ENCODE measurements around the gene GNG12.

GNG12 gene

DNA sequence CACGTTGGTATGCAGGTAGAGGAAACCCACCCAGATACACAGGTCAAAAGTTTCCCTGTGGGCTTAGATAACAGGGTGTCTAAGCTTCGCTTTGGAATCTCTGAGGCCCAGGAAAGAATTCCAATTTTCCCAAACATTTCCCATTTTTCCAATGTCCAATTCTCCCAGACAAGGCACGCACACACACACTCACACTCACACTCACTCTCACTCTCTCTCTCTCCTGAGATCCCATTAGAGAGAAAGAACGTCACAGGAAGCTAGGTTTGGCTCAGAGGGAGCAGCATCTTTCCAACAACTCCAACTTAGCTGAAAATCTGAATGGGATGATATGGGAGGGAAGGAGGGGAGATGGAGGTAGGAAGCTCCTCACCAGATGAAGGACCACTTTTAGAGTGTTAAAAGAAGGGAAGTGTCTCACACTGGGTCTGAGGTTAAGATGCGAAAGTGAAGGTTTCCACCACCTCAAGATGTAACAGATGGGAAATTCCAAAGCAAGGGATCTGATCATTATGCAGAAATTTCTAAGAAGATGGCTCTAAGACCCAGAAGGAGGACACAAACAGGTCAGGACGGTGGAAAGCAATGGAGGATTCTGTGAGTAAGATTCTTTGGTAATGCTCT, 63.5 kb downstream of the GNG12 start:
- Mint-ChIP-seq H3K36me3 (ENCODE audit: low read depth) (no peaks in the 10 kb centered on the region), H3K27ac (no peak overlapping the region), H3K4me1 (ENCODE audit: low read depth) (peaks cover 12% of the 10 kb centered on the region), H3K4me3 (no peak overlapping the region), H3K9me3 (no peaks in the 10 kb centered on the region), H3K27me3 (peaks cover 60% of the 10 kb centered on the region)
- no peak for DNase-seq

DNA sequence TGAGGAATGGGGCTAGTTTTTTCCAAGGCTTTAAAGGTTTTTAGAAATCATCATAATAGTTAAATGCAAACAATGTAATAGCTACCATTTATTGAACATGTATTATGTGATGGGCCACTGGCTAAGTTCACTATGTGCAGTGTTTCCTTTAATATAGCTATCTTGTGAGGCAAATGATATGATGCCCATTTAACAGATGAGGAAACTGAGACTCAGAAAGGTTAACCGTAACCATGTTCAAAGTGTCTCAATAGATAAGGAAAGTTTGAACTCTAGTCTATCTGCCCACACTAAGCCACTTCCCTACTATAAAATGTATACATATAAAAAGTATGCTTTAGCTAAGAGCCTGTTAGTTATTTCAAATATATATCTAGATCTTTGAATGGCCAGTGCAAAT, 64.8 kb downstream of the GNG12 start:
- H3K36me3 Mint-ChIP-seq (ENCODE audit: low read depth), result no peaks in the 10 kb centered on the region
- peaks cover 61% of the 10 kb centered on the region for H3K27me3 Mint-ChIP-seq
- peaks cover 12% of the 10 kb centered on the region for H3K4me1 Mint-ChIP-seq (ENCODE audit: low read depth)
- no peak for DNase-seq
- no peak overlapping the region for H3K27ac Mint-ChIP-seq
- H3K4me3 Mint-ChIP-seq, result no peak overlapping the region
- no peaks in the 10 kb centered on the region for H3K9me3 Mint-ChIP-seq

DNA sequence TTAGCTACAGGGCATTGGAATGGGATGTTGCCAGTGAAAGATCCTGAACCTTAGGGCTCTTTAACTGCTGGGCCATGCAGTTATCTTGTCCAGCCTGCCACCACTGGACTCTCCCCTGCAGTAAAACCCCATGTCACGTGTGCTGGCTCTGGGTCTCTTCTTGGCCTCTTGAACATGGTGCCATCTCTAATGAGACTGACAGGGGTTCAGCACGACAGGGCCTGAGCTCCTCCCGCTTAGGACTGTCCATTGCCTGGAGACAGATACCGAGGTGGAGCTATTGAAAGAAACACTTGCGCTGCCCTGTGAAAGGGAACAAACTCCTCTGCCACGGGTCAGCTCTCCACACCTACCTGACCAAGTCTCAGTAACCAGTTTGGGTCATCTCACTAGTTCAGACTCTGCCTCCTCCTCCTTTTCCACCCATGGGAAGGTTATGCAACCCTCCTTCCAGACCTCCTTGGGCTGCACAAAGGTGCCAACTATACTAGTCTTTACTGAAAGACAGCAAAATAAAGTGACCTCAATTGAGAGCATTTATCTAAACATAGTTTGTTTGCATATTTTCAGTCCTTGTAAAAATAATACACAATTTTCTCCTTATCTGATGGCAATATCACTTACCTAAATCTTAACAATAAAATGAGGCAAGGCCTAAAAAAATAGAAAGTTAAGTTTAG, 66.0 kb downstream of the GNG12 start:
- Mint-ChIP-seq H3K4me1 (ENCODE audit: low read depth) (peaks cover 12% of the 10 kb centered on the region), H3K4me3 (no peak overlapping the region), H3K36me3 (ENCODE audit: low read depth) (no peaks in the 10 kb centered on the region), H3K27me3 (peaks cover 58% of the 10 kb centered on the region), H3K9me3 (no peaks in the 10 kb centered on the region), H3K27ac (no peak overlapping the region)
- DNase-seq, result no peak

DNA sequence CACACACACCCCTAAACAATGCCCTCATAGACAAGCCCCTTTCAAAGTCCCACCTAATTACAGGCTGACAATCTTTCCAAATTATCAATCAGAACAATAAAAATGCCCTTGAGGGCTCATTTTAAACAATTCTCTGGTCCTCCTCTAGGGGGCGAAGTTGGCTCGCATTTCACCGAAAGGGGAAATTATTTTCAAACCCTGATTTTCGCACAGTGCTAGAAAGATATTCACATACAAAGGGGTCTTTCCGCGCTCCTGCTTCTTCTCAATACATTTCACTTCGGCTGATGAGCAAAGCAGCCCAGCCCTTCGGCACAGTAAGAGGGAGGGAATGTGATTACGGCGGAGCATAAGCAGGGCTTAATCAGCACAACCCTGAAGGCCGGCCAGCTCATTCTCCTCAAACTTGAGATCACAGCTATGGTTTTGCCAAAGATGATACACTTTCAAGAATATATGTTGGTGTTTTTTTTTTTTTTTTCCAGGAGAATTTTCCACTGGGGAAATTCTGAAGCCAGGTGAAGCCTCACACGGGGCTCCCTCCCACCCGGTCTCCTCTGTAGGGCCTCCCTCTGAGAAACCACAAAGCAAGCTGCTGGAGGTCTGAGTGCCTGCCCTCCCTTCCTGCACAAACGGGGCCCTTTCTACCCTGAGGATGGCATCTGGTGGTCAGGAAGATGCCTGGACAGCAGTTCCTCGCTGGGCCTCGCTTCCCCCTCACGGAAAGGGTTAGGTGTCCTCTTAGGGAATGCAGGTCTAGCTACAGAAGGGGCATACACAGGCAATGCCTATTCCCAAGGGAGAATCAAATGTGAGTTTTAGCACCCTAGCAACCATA, 66.9 kb downstream of the GNG12 start:
- Mint-ChIP-seq H3K4me1 (ENCODE audit: low read depth) (peaks cover 12% of the 10 kb centered on the region), H3K27ac (no peak overlapping the region), H3K36me3 (ENCODE audit: low read depth) (no peaks in the 10 kb centered on the region), H3K27me3 (peaks cover 57% of the 10 kb centered on the region), H3K4me3 (no peak overlapping the region), H3K9me3 (no peaks in the 10 kb centered on the region)
- peak; percentile 43 for DNase-seq

DNA sequence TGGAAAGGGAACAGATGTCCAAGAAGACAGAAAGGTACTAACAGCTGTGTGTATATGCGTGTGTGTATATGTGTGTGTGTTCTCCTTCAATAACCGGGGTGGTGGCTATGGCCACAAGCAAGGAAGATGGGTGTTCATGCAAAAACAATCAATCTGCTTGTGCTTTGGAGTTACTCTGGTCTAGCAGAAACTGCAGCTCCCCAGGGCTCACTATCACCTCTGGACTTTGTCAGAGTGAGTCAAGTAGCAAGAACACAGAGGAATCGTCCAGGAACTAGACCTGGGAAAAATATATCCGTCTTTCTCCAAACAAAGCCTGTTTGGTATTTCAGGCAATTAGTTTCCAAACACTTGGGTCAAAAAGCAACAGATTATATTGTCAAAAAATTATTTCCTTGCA, 68.6 kb downstream of the GNG12 start:
- Mint-ChIP-seq H3K4me1 (ENCODE audit: low read depth) (peaks cover 7% of the 10 kb centered on the region), H3K9me3 (no peaks in the 10 kb centered on the region), H3K27ac (no peak overlapping the region), H3K4me3 (no peak overlapping the region), H3K27me3 (peaks cover 54% of the 10 kb centered on the region), H3K36me3 (ENCODE audit: low read depth) (no peaks in the 10 kb centered on the region)
- no peak for DNase-seq

DNA sequence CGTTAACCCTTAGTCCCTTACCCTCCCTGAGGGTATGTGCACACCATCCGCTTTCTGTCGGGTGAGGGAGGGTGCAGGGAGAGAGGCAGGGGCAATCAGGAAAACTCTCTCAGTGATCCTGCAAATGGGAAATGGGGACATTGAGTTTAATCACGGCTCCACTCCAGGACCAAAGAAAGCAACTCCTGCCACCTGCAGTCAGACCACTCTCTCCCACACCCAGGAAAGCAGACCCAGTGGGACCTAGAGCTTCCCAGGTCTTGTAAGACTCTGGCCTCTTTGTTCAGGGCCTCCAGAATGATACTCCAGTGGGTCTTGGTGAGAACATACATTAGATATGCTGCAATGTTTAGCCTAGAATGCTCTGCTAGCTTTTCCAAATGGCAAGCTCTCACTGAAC, 71.5 kb downstream of the GNG12 start:
- no peak overlapping the region for H3K27ac Mint-ChIP-seq
- H3K36me3 Mint-ChIP-seq (ENCODE audit: low read depth), result no peaks in the 10 kb centered on the region
- no peak for DNase-seq
- no peak overlapping the region for H3K4me3 Mint-ChIP-seq
- peaks cover 6% of the 10 kb centered on the region for H3K4me1 Mint-ChIP-seq (ENCODE audit: low read depth)
- H3K9me3 Mint-ChIP-seq, result no peaks in the 10 kb centered on the region
- H3K27me3 Mint-ChIP-seq, result peaks cover 38% of the 10 kb centered on the region

DNA sequence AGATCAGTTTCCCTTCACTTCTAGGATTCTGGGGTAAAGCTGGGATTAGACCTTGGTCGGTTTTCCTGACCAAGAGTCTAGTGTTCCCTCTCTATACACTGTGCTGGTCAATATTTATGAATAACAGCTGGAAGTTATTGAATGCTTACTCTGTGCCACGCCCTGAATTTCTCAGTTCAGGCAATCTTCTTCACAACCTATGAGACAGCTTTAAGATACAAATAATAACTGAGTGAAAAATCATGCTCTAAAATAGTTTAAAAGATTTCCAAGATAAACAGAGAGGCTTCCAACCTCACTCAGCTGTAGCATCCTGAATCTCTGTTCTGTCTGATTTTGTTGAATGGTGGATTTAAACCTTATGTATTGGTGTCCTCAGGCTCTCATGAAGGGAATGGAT, 72.2 kb downstream of the GNG12 start:
- no peaks in the 10 kb centered on the region for H3K36me3 Mint-ChIP-seq (ENCODE audit: low read depth)
- H3K27ac Mint-ChIP-seq, result no peak overlapping the region
- peaks cover 2% of the 10 kb centered on the region for H3K4me1 Mint-ChIP-seq (ENCODE audit: low read depth)
- H3K9me3 Mint-ChIP-seq, result no peaks in the 10 kb centered on the region
- DNase-seq, result no peak
- H3K27me3 Mint-ChIP-seq, result peaks cover 33% of the 10 kb centered on the region
- no peak overlapping the region for H3K4me3 Mint-ChIP-seq

DNA sequence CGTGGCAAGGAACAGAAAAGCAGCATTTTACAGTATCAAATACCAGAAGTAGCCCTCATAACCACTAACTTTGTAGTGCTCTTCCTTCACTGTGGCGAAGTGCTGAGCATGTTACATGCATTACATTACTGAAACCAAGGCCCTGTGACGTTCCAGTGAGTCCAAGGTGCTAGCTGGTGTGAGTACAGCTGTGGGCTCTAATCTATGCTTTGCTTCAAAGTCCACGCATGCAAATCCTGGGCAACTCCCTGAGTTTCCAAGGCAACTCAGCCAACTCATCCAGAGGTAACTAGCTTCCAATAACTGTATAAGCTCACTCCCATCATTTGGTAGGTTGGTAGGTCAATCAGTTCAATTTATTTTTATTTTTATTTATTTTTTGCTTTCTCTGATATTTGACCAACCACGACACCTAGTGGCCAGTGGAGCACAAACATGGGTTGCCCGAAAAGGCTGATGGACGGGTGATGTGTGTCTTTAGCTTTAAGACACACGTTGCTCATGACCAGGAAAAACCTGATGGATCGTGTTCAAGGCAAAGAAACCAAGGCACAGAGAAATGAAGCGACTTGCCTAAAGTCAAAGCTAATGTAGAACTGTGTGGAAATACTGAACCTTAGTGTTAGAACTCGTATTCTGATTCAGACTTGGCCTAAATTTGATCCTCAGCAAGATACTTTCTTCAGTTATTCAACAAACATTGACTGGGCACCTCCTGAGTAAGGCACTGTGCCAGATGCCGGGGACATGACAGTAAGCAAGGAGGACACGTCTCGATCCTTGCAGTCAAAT, 73.0 kb downstream of the GNG12 start:
- no peak overlapping the region for H3K4me3 Mint-ChIP-seq
- H3K27ac Mint-ChIP-seq, result no peak overlapping the region
- DNase-seq, result peak; percentile 63
- H3K9me3 Mint-ChIP-seq, result no peaks in the 10 kb centered on the region
- H3K36me3 Mint-ChIP-seq (ENCODE audit: low read depth), result no peaks in the 10 kb centered on the region
- no peaks in the 10 kb centered on the region for H3K4me1 Mint-ChIP-seq (ENCODE audit: low read depth)
- peaks cover 29% of the 10 kb centered on the region for H3K27me3 Mint-ChIP-seq

DNA sequence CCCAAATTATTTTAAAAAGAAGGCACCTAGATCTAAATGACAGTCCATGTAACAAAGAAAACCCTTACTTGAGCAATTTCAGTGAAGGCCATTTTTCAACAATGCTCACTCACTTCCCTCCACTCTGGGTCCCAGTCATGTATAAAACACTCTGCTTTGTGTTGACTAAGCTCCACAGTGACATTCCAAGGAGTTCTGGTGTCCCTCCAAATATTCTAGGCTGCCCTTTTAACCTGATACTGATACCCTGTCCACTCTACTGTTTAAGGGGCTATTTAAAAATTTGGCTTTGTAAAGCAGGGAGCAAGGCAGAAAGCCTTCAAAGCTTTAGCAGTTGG, 73.6 kb downstream of the GNG12 start:
- Mint-ChIP-seq H3K36me3 (ENCODE audit: low read depth) (no peaks in the 10 kb centered on the region), H3K27ac (no peak overlapping the region), H3K9me3 (no peaks in the 10 kb centered on the region), H3K4me3 (no peak overlapping the region), H3K27me3 (peaks cover 28% of the 10 kb centered on the region), H3K4me1 (ENCODE audit: low read depth) (no peaks in the 10 kb centered on the region)
- DNase-seq, result no peak

DNA sequence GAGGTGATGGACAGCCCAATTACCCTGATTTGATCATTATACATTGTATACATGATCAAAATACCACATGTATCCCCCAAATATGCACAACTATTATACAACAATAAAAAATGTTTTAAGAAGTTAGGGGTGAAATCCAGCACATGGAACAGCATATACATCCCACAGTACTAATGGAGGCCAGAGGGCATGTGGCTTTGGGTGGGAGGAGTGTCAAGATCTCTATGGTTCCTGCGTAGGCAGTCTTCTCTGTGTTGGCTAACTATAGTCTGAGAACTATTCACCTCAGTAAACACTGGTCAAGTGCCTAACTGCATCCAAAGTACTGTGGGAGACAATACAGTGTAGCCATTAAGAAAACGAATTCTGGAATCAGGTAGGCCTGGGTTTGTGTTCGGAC, 74.2 kb downstream of the GNG12 start:
- peaks cover 6% of the 10 kb centered on the region for H3K4me1 Mint-ChIP-seq (ENCODE audit: low read depth)
- DNase-seq, result no peak
- no peak overlapping the region for H3K4me3 Mint-ChIP-seq
- no peaks in the 10 kb centered on the region for H3K9me3 Mint-ChIP-seq
- peaks cover 28% of the 10 kb centered on the region for H3K27me3 Mint-ChIP-seq
- H3K36me3 Mint-ChIP-seq (ENCODE audit: low read depth), result no peaks in the 10 kb centered on the region
- H3K27ac Mint-ChIP-seq, result no peak overlapping the region

DNA sequence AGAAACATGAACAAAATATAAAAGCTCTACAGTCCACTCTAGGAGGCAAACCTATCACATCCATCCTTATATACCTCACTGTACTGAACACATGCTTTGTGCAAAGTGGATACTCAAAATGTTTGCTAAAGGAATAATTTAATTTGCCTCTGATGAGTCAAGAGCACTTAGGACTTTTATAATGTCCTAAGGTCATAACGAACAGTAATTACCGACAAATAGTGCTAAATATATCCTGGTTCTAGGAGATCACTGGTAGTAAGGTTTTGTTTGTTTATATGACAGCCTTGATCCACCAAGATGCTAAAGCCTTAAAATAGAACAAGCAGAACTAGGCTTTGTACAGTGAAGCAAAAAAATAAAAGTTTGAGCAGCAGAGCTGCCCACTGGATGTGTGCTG, 77.6 kb downstream of the GNG12 start:
- Mint-ChIP-seq H3K27me3 (peaks cover 12% of the 10 kb centered on the region), H3K27ac (no peak overlapping the region), H3K36me3 (ENCODE audit: low read depth) (no peaks in the 10 kb centered on the region), H3K4me3 (no peak overlapping the region), H3K4me1 (ENCODE audit: low read depth) (peaks cover 7% of the 10 kb centered on the region), H3K9me3 (no peaks in the 10 kb centered on the region)
- DNase-seq, result no peak

DNA sequence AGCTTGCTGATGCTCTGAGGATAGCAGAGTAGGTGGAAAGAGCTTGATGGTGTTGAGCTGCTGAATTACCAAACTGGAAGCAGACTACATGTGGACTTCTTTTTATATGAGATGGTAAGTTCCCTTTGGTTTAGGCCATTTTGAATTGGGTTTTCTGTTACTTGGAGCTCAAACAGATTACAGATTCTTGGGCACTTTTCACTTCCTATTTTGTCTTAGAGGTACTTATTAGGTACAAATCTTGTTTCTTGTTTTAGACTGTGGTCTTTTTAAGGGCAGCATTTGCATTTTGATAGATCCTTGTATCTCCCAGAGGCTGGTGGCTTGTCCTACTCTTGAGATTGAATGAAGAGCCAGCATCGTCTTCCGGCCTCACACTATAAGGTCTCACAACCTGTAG, 78.1 kb downstream of the GNG12 start:
- Mint-ChIP-seq H3K36me3 (ENCODE audit: low read depth) (no peaks in the 10 kb centered on the region), H3K9me3 (no peaks in the 10 kb centered on the region), H3K27ac (no peak overlapping the region), H3K4me1 (ENCODE audit: low read depth) (peaks cover 9% of the 10 kb centered on the region), H3K27me3 (peaks cover 8% of the 10 kb centered on the region), H3K4me3 (no peak overlapping the region)
- DNase-seq, result no peak

DNA sequence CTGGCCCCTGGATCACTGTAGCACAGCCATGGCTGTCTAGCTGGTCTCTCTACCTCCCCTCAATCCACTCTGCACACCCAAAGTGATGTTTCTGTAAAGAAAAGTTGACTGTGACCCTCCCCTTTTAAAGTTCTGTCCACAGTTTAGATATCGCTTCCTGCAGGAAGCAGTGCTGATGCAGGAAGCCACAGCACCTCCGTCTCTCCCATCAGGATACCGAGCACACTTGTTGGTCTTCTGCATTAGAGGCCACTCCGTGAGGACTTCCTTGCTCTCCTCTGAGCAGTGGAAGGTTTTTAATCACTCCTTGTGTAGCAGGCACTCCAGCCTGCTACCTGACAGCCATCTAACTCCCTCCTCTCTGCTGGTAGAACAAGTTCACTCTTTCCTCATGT, 78.7 kb downstream of the GNG12 start:
- no peak for DNase-seq
- Mint-ChIP-seq H3K27me3 (peaks cover 8% of the 10 kb centered on the region), H3K4me1 (ENCODE audit: low read depth) (peaks cover 15% of the 10 kb centered on the region), H3K36me3 (ENCODE audit: low read depth) (no peaks in the 10 kb centered on the region), H3K9me3 (no peaks in the 10 kb centered on the region), H3K4me3 (no peak overlapping the region), H3K27ac (no peak overlapping the region)

DNA sequence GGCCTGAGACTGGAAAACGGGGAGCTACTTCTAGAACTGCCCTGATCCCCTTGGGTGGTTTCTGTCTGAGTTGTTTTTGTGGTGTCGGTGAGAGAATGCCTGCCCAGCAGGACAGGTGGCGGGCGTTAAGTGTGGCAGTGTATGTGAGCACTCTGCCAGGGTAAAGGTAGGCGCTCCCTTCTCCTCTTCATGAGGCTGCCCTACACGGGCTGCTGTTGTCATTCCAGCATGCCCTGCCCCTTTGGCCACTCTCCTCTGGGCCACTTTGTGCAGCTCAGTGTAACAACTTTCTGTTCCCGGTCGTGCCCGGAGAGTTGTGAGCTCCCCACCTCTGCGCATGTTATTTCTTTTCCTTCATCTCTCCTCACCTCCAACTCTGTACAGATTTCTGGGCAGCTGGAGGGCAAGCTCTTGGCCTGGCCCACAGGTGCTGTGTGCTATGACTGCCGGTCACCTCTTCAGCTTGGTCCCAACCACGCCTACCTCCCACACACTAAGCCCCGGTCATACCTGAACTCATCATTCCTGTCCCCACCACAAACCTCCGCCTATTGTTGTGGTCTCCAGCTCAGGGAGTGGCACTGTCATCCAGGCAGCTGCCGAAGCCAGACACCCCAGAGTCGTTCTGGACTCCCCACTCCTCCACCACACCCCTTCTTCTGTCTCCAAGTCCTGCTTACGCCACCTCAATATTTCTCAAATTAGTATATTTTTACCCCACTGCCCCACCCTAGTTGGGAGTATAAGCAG, 79.3 kb downstream of the GNG12 start:
- Mint-ChIP-seq H3K4me3 (no peak overlapping the region), H3K9me3 (no peaks in the 10 kb centered on the region), H3K4me1 (ENCODE audit: low read depth) (peaks cover 15% of the 10 kb centered on the region), H3K27ac (no peak overlapping the region), H3K27me3 (peaks cover 8% of the 10 kb centered on the region), H3K36me3 (ENCODE audit: low read depth) (no peaks in the 10 kb centered on the region)
- DNase-seq, result no peak
